Activated CD4-positive, alpha-beta memory T cell treated with anti-CD3 and anti-CD28 coated beads for 36 hours (primary cell): ENCODE data around the gene MCUB. TPM values are rescaled to one million over a fixed set of nuclear protein-coding genes. Genes with fewer than 3 reads are reported as not detected.

Experiments used
- CTCF ChIA-PET: fragments of 350-600 bp; sonication (Branson Sonifier 250); formaldehyde crosslinking; loops from one replicate; lab custom pipeline; 2021; ENCODE audit warnings: antibody characterized with exemption, inconsistent platforms; lab: Charles Lee
- POLR2A ChIA-PET: fragments of 350-600 bp; sonication (Branson Sonifier 250); formaldehyde crosslinking; loops from one replicate; lab custom pipeline; 2021; ENCODE audit warnings: antibody characterized with exemption; lab: Charles Lee
- DNase-seq: peaks from one replicate; pipeline ENCODE4 v3.0.0-alpha.2; 2020
- H3K27ac Mint-ChIP-seq: one replicate; pipeline ENCODE4 v1.8.0; 2021; ENCODE audit warnings: mixed read lengths
- H3K27me3 Mint-ChIP-seq: one replicate; pipeline ENCODE4 v1.8.0; 2021; ENCODE audit warnings: mixed read lengths
- H3K36me3 Mint-ChIP-seq: one replicate; pipeline ENCODE4 v1.8.0; 2021; ENCODE audit warnings: mixed read lengths
- H3K4me1 Mint-ChIP-seq: one replicate; pipeline ENCODE4 v1.8.0; 2021; ENCODE audit warnings: low read depth, mixed read lengths
- H3K4me3 Mint-ChIP-seq: one replicate; pipeline ENCODE4 v1.8.0; 2021; ENCODE audit warnings: mild to moderate bottlenecking, mixed read lengths
- H3K9me3 Mint-ChIP-seq: one replicate; pipeline ENCODE4 v1.8.0; 2021; ENCODE audit warnings: mixed read lengths
- intact Hi-C: fragments of 100-400 bp; cut with micrococcal nuclease; formaldehyde crosslinking; loops from one replicate; pipeline ENCODE4 v1.15.1; 2023
- total RNA-seq, 2 experiments: library from RNA; stranded (reverse); gene quantifications; one replicate each; pipeline ENCODE4 v1.2.3, GENCODE V29; 2021

Gene MCUB
- total RNA-seq, 2 experiments from 2014 or later, result 76.7 to 80.5 TPM

- H3K27ac Mint-ChIP-seq, result no peak overlapping the region
- peaks cover 52% of the 10 kb centered on the region for H3K4me1 Mint-ChIP-seq
- CTCF ChIA-PET, result no interaction called here
- intact Hi-C loops, result no loop called here
- peaks cover 49% of the 10 kb centered on the region for H3K36me3 Mint-ChIP-seq
- POLR2A ChIA-PET, result interaction anchor here (0.6 kb wide), 1 partner anchor 53 kb away, joined by 3 read pairs; no protein-coding TSS in a partner anchor
- H3K27me3 Mint-ChIP-seq, result no peaks in the 10 kb centered on the region
- no peak for DNase-seq
- H3K4me3 Mint-ChIP-seq, result no peak overlapping the region
- peaks cover 29% of the 10 kb centered on the region for H3K9me3 Mint-ChIP-seq
These were observed 48.8 kb downstream of the MCUB start for GRCh38 chr4:109608879-109609278.

GRCh38 chr4:109609431-109609830, 49.4 kb downstream of the MCUB start:
- Mint-ChIP-seq H3K9me3 (peaks cover 28% of the 10 kb centered on the region), H3K36me3 (peaks cover 48% of the 10 kb centered on the region), H3K4me3 (no peak overlapping the region), H3K4me1 (peaks cover 53% of the 10 kb centered on the region), H3K27me3 (no peaks in the 10 kb centered on the region), H3K27ac (no peak overlapping the region)
- DNase-seq, result no peak
- ChIA-PET CTCF (no interaction called here), POLR2A (no interaction called here)
- intact Hi-C loops, result no loop called here

GRCh38 chr4:109610489-109610888, 50.4 kb downstream of the MCUB start:
- peaks cover 43% of the 10 kb centered on the region for H3K4me1 Mint-ChIP-seq
- H3K9me3 Mint-ChIP-seq, result peaks cover 27% of the 10 kb centered on the region
- H3K36me3 Mint-ChIP-seq, result peaks cover 40% of the 10 kb centered on the region
- intact Hi-C loops, result no loop called here
- no peak overlapping the region for H3K4me3 Mint-ChIP-seq
- no peak overlapping the region for H3K27ac Mint-ChIP-seq
- DNase-seq, result no peak
- POLR2A ChIA-PET, result no interaction called here
- CTCF ChIA-PET, result no interaction called here
- no peaks in the 10 kb centered on the region for H3K27me3 Mint-ChIP-seq

GRCh38 chr4:109611045-109611646, 51.1 kb downstream of the MCUB start:
- peaks cover 44% of the 10 kb centered on the region for H3K4me1 Mint-ChIP-seq
- POLR2A ChIA-PET, result no interaction called here
- H3K27me3 Mint-ChIP-seq, result no peaks in the 10 kb centered on the region
- no peak overlapping the region for H3K27ac Mint-ChIP-seq
- H3K36me3 Mint-ChIP-seq, result peaks cover 37% of the 10 kb centered on the region
- intact Hi-C loops, result no loop called here
- peaks cover 23% of the 10 kb centered on the region for H3K9me3 Mint-ChIP-seq
- no peak overlapping the region for H3K4me3 Mint-ChIP-seq
- DNase-seq, result no peak
- CTCF ChIA-PET, result no interaction called here

- CTCF ChIA-PET, result no interaction called here
- H3K4me1 Mint-ChIP-seq, result peaks cover 51% of the 10 kb centered on the region
- intact Hi-C loops, result no loop called here
- no peak overlapping the region for H3K4me3 Mint-ChIP-seq
- POLR2A ChIA-PET, result no interaction called here
- peaks cover 14% of the 10 kb centered on the region for H3K36me3 Mint-ChIP-seq
- no peak overlapping the region for H3K27ac Mint-ChIP-seq
- peaks cover 2% of the 10 kb centered on the region for H3K9me3 Mint-ChIP-seq
- no peak for DNase-seq
- no peaks in the 10 kb centered on the region for H3K27me3 Mint-ChIP-seq
These were observed 54.0 kb downstream of the MCUB start for GRCh38 chr4:109614015-109614414.

GRCh38 chr4:109614466-109614865, 54.4 kb downstream of the MCUB start:
- ChIA-PET CTCF (no interaction called here), POLR2A (no interaction called here)
- H3K4me3 Mint-ChIP-seq, result no peak overlapping the region
- H3K9me3 Mint-ChIP-seq, result peaks cover 2% of the 10 kb centered on the region
- H3K27ac Mint-ChIP-seq, result no peak overlapping the region
- H3K4me1 Mint-ChIP-seq, result peaks cover 48% of the 10 kb centered on the region
- intact Hi-C loops, result no loop called here
- no peak for DNase-seq
- no peaks in the 10 kb centered on the region for H3K27me3 Mint-ChIP-seq
- H3K36me3 Mint-ChIP-seq, result peaks cover 13% of the 10 kb centered on the region

- H3K27me3 Mint-ChIP-seq, result no peaks in the 10 kb centered on the region
- no peak overlapping the region for H3K4me3 Mint-ChIP-seq
- peaks cover 4% of the 10 kb centered on the region for H3K36me3 Mint-ChIP-seq
- intact Hi-C loops, result no loop called here
- no peaks in the 10 kb centered on the region for H3K9me3 Mint-ChIP-seq
- no peak for DNase-seq
- H3K27ac Mint-ChIP-seq, result no peak overlapping the region
- H3K4me1 Mint-ChIP-seq, result peaks cover 37% of the 10 kb centered on the region
- CTCF ChIA-PET, result no interaction called here
- POLR2A ChIA-PET, result no interaction called here
These were observed 55.7 kb downstream of the MCUB start for GRCh38 chr4:109615742-109616141.

- POLR2A ChIA-PET, result no interaction called here
- Mint-ChIP-seq H3K27ac (no peak overlapping the region), H3K27me3 (no peaks in the 10 kb centered on the region), H3K36me3 (peaks cover 4% of the 10 kb centered on the region), H3K4me3 (no peak overlapping the region), H3K9me3 (no peaks in the 10 kb centered on the region), H3K4me1 (peaks cover 37% of the 10 kb centered on the region)
- intact Hi-C loops, result no loop called here
- no peak for DNase-seq
- CTCF ChIA-PET, result no interaction called here
These were observed 56.2 kb downstream of the MCUB start for GRCh38 chr4:109616243-109616642.

- no peaks in the 10 kb centered on the region for H3K9me3 Mint-ChIP-seq
- peaks cover 38% of the 10 kb centered on the region for H3K4me1 Mint-ChIP-seq
- intact Hi-C loops, result no loop called here
- DNase-seq, result no peak
- ChIA-PET POLR2A (no interaction called here), CTCF (no interaction called here)
- no peak overlapping the region for H3K27ac Mint-ChIP-seq
- peaks cover 11% of the 10 kb centered on the region for H3K36me3 Mint-ChIP-seq
- H3K4me3 Mint-ChIP-seq, result no peak overlapping the region
- H3K27me3 Mint-ChIP-seq, result no peaks in the 10 kb centered on the region
These were observed 62.6 kb downstream of the MCUB start for GRCh38 chr4:109622626-109623025.

- intact Hi-C loops, result no loop called here
- DNase-seq, result no peak
- H3K4me1 Mint-ChIP-seq, result peaks cover 38% of the 10 kb centered on the region
- peaks cover 11% of the 10 kb centered on the region for H3K36me3 Mint-ChIP-seq
- no peak overlapping the region for H3K27ac Mint-ChIP-seq
- ChIA-PET POLR2A (no interaction called here), CTCF (no interaction called here)
- no peaks in the 10 kb centered on the region for H3K27me3 Mint-ChIP-seq
- no peaks in the 10 kb centered on the region for H3K9me3 Mint-ChIP-seq
- no peak overlapping the region for H3K4me3 Mint-ChIP-seq
These were observed 64.5 kb downstream of the MCUB start for GRCh38 chr4:109624536-109624935.

GRCh38 chr4:109627361-109627760, 67.3 kb downstream of the MCUB start:
- CTCF ChIA-PET, result no interaction called here
- DNase-seq, result no peak
- H3K4me3 Mint-ChIP-seq, result no peak overlapping the region
- intact Hi-C loops, result no loop called here
- POLR2A ChIA-PET, result no interaction called here
- H3K36me3 Mint-ChIP-seq, result peaks cover 13% of the 10 kb centered on the region
- H3K27ac Mint-ChIP-seq, result no peak overlapping the region
- H3K9me3 Mint-ChIP-seq, result no peaks in the 10 kb centered on the region
- H3K27me3 Mint-ChIP-seq, result no peaks in the 10 kb centered on the region
- H3K4me1 Mint-ChIP-seq, result peaks cover 48% of the 10 kb centered on the region

GRCh38 chr4:109629775-109630174, 69.7 kb downstream of the MCUB start:
- Mint-ChIP-seq H3K36me3 (peaks cover 10% of the 10 kb centered on the region), H3K27ac (no peak overlapping the region), H3K4me3 (no peak overlapping the region), H3K4me1 (peaks cover 38% of the 10 kb centered on the region), H3K27me3 (no peaks in the 10 kb centered on the region), H3K9me3 (peaks cover 2% of the 10 kb centered on the region)
- no peak for DNase-seq
- ChIA-PET POLR2A (no interaction called here), CTCF (interaction anchor here (0.8 kb wide), 1 partner anchor 12 kb away, joined by 4 read pairs; no protein-coding TSS in a partner anchor)
- intact Hi-C loops, result no loop called here

- ChIA-PET POLR2A (interaction anchor here (0.9 to 1.1 kb wide), 2 partner anchors 33 to 59 kb away, joined by 3 read pairs; no protein-coding TSS in a partner anchor), CTCF (no interaction called here)
- DNase-seq, result no peak
- no peaks in the 10 kb centered on the region for H3K27me3 Mint-ChIP-seq
- H3K27ac Mint-ChIP-seq, result no peak overlapping the region
- H3K36me3 Mint-ChIP-seq, result peaks cover 13% of the 10 kb centered on the region
- peaks cover 31% of the 10 kb centered on the region for H3K4me1 Mint-ChIP-seq
- no peak overlapping the region for H3K4me3 Mint-ChIP-seq
- peaks cover 5% of the 10 kb centered on the region for H3K9me3 Mint-ChIP-seq
- intact Hi-C loops, result no loop called here
These were observed 71.6 kb downstream of the MCUB start for GRCh38 chr4:109631532-109632108.
